K562 (cell line): ENCODE measurements around the gene NDOR1.

Experiments
- CTCF ChIP-seq, 3 experiments: IDR thresholded peaks in 2 of 3; conservative IDR thresholded peaks in 1 of 3; 2 replicates each; pipeline ENCODE4 v1.5.1; 2011 to 2012; ENCODE audit warnings: low read length in 3 of 3, mild to moderate bottlenecking in 3 of 3, control low read depth in 2 of 3, improper control_type of control experiment in 1 of 3, inconsistent platforms in 1 of 3, low read depth in 1 of 3, mixed read lengths in 1 of 3, moderate library complexity in 1 of 3; ENCODE audit not compliant: insufficient read depth in 2 of 3
- MLLT1 ChIP-seq, 2 experiments: fragments of 450-650 bp; IDR thresholded peaks; 2 replicates each; pipeline ENCODE4 v1.6.1; 2016
- POLR2AphosphoS5 ChIP-seq: IDR thresholded peaks from 2 replicates; pipeline ENCODE4 v1.6.1; 2011; ENCODE audit warnings: mild to moderate bottlenecking, low read depth, low read length, moderate library complexity; ENCODE audit not compliant: control insufficient read depth, insufficient read depth
- TOE1 ChIP-seq, 2 experiments: fragments of 450-650 bp in 1 of 2; sonication (generic) in 1 of 2; formaldehyde crosslinking in 1 of 2; IDR thresholded peaks; 2 replicates each; pipeline versions ENCODE4 v1.7.1 to v1.8.0; 2016 to 2022; ENCODE audit warnings: borderline replicate concordance in 2 of 2, mild to moderate bottlenecking in 2 of 2, antibody characterized with exemption in 1 of 2, inconsistent platforms in 1 of 2, low read depth in 1 of 2, missing genetic modification reagents in 1 of 2, moderate library complexity in 1 of 2
- ZFP36 ChIP-seq: fragments of 150-350 bp; IDR thresholded peaks from 2 replicates; pipeline ENCODE4 v1.6.1; 2018; ENCODE audit warnings: low read length, low read depth; ENCODE audit not compliant: partially characterized antibody

GRCh38 chr9:137251490-137252268 lies 46.2 kb downstream of the NDOR1 start:
- TF ChIP-seq POLR2AphosphoS5: no peak
- TF ChIP-seq ZFP36: no peak
- TF ChIP-seq CTCF (IDR thresholded peaks at IDR 0.05 in 2 of 3, conservative IDR thresholded peaks at IDR 0.05 in 1 of 3; ENCODE audit: insufficient read depth in 2 of 3, low read depth in 1 of 3, low read length in 3 of 3): no peak
- no peak for TF ChIP-seq TOE1 (IDR thresholded peaks at IDR 0.05; ENCODE audit: borderline replicate concordance)
- TF ChIP-seq TOE1 (CRISPR knock-in tag; IDR thresholded peaks at IDR 0.05; ENCODE audit: borderline replicate concordance, low read depth): no peak
- no peak for TF ChIP-seq MLLT1 (IDR thresholded peaks at IDR 0.05)
